ENCODE data around the gene FUS. TPM values are rescaled to one million over a fixed set of nuclear protein-coding genes. Genes with fewer than 3 reads are reported as not detected.

The FUS gene
- total RNA-seq, 1 donor from 2014 or later: 71.3 TPM

Other genes with a start within 250 kb of the FUS start
- 40.2 and 42.4 TPM in 2 replicates for gene ORAI3, start 231.1 kb upstream of the FUS start, total RNA-seq
- 2.6 and 5.3 TPM in 2 replicates for gene SETD1A, start 222.4 kb upstream of the FUS start, total RNA-seq
- gene HSD3B7, start 194.9 kb upstream of the FUS start, total RNA-seq: 21.0 and 26.4 TPM in 2 replicates
- 0.51 and 0.70 TPM in 2 replicates for gene STX1B, start 169.5 kb upstream of the FUS start, total RNA-seq
- gene STX4, start 146.6 kb upstream of the FUS start, total RNA-seq: 22.9 and 26.2 TPM in 2 replicates
- gene ZNF668, start 105.9 kb upstream of the FUS start, total RNA-seq: 7.3 and 9.0 TPM in 2 replicates
- gene ZNF646, start 105.7 kb upstream of the FUS start, total RNA-seq: 16.0 and 17.4 TPM in 2 replicates
- 0.88 and 2.0 TPM in 2 replicates for gene PRSS53, start 91.2 kb upstream of the FUS start, total RNA-seq
- gene VKORC1, start 85.3 kb upstream of the FUS start, total RNA-seq: 67.6 and 109 TPM in 2 replicates
- 18.4 and 36.2 TPM in 2 replicates for gene BCKDK, start 71.8 kb upstream of the FUS start, total RNA-seq
- 38.3 and 45.6 TPM in 2 replicates for gene KAT8, start 62.5 kb upstream of the FUS start, total RNA-seq
- not detected in 2 replicates for gene PRSS8, start 44.4 kb upstream of the FUS start, total RNA-seq
- 0.51 TPM in 1 of 2 replicates, not detected in the other for gene PRSS36, start 30.1 kb upstream of the FUS start, total RNA-seq
- 74.5 and 101 TPM in 2 replicates for gene PYCARD, start 22.6 kb downstream of the FUS start, total RNA-seq
- gene TRIM72, start 34.0 kb downstream of the FUS start, total RNA-seq: not detected in 2 replicates
- gene PYDC1, start 37.0 kb downstream of the FUS start, total RNA-seq: not detected in 2 replicates
- gene ITGAM, start 79.8 kb downstream of the FUS start, total RNA-seq: 0.34 TPM in 1 of 2 replicates, not detected in the other
- 0.14 and 0.34 TPM in 2 replicates for gene ITGAX, start 175.0 kb downstream of the FUS start, total RNA-seq
- gene ITGAD, start 213.2 kb downstream of the FUS start, total RNA-seq: not detected in 2 replicates
- gene COX6A2, start 248.2 kb downstream of the FUS start, total RNA-seq: not detected in 2 replicates

Measured in dermis blood vessel endothelial cell (primary cell).